SK-N-SH treated with all-trans-retinoic acid at 6 μM for 48 hours (cell line): Measurements from ENCODE around the gene TCF7.

Experiments
- ARNTL ChIP-seq: fragments of 450-650 bp; formaldehyde crosslinking; IDR thresholded peaks from 2 replicates; pipeline ENCODE4 v1.5.0; 2020; ENCODE audit warnings: low read depth, mild to moderate bottlenecking, moderate library complexity, borderline replicate concordance
- PPARA ChIP-seq: fragments of 250-450 bp; sonication (Bioruptor Pico); IDR thresholded peaks from 2 replicates; pipeline ENCODE4 v1.5.0; 2020; ENCODE audit warnings: mild to moderate bottlenecking, borderline replicate concordance
- TOX ChIP-seq: fragments of 250-450 bp; sonication (Bioruptor Pico); IDR thresholded peaks from 2 replicates; pipeline ENCODE4 v1.8.0; 2021; ENCODE audit warnings: mild to moderate bottlenecking, moderate library complexity, borderline replicate concordance
- ZFP3 ChIP-seq: fragments of 250-450 bp; sonication (Bioruptor Pico); IDR thresholded peaks from 2 replicates; pipeline ENCODE4 v1.5.0; 2020; ENCODE audit warnings: mild to moderate bottlenecking, moderate library complexity
- TF ChIP-seq, protein P1 (sequence below): fragments of 250-450 bp; sonication (Bioruptor Pico); IDR thresholded peaks from 2 replicates; pipeline ENCODE4 v1.8.0; 2020; ENCODE audit warnings: mild to moderate bottlenecking, moderate library complexity, borderline replicate concordance
- TF ChIP-seq, protein P2 (sequence below): fragments of 250-450 bp; sonication (Bioruptor Pico); IDR thresholded peaks from 2 replicates; pipeline ENCODE4 v1.8.0; 2021; ENCODE audit warnings: low read depth, mild to moderate bottlenecking, moderate library complexity, borderline replicate concordance

DNA sequence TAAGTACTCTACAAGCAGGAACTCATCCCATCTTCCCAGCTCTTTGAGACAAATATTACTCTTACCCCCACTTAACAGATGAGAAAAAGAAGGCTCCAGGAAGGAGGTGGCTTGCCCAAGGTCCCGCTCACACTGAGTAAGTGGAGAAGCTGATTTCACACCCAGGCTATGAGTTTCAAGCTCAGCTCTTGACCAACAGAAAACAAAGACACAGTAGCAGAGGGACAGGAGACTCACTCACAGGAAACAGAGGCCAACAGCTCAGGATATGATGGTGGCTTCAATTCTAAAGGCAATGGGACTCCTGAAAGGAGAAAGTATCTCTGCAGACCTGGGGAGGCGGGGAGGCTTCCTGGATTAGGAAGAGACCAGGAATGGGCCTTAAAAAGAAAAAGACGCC, 6.7 kb upstream of the TCF7 start:
- TF ChIP-seq, protein P1, sequence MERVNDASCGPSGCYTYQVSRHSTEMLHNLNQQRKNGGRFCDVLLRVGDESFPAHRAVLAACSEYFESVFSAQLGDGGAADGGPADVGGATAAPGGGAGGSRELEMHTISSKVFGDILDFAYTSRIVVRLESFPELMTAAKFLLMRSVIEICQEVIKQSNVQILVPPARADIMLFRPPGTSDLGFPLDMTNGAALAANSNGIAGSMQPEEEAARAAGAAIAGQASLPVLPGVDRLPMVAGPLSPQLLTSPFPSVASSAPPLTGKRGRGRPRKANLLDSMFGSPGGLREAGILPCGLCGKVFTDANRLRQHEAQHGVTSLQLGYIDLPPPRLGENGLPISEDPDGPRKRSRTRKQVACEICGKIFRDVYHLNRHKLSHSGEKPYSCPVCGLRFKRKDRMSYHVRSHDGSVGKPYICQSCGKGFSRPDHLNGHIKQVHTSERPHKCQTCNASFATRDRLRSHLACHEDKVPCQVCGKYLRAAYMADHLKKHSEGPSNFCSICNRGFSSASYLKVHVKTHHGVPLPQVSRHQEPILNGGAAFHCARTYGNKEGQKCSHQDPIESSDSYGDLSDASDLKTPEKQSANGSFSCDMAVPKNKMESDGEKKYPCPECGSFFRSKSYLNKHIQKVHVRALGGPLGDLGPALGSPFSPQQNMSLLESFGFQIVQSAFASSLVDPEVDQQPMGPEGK (CRISPR knock-in tag) = no peak
- TF ChIP-seq TOX (CRISPR knock-in tag) (no peak), PPARA (CRISPR knock-in tag) (no peak), ZFP3 (CRISPR knock-in tag) (no peak), ARNTL (no peak)
- TF ChIP-seq, protein P2, sequence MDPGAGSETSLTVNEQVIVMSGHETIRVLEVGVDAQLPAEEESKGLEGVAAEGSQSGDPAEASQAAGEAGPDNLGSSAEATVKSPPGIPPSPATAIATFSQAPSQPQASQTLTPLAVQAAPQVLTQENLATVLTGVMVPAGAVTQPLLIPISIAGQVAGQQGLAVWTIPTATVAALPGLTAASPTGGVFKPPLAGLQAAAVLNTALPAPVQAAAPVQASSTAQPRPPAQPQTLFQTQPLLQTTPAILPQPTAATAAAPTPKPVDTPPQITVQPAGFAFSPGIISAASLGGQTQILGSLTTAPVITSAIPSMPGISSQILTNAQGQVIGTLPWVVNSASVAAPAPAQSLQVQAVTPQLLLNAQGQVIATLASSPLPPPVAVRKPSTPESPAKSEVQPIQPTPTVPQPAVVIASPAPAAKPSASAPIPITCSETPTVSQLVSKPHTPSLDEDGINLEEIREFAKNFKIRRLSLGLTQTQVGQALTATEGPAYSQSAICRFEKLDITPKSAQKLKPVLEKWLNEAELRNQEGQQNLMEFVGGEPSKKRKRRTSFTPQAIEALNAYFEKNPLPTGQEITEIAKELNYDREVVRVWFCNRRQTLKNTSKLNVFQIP (CRISPR knock-in tag) = no peak
